ENCODE data around the gene SMARCC2.
"Not testable (repeated sequence)": the region's sequence is repeated elsewhere in the genome, so short reads cannot be mapped to it uniquely, and the experiment has no call there.

Gene SMARCC2

DNA sequence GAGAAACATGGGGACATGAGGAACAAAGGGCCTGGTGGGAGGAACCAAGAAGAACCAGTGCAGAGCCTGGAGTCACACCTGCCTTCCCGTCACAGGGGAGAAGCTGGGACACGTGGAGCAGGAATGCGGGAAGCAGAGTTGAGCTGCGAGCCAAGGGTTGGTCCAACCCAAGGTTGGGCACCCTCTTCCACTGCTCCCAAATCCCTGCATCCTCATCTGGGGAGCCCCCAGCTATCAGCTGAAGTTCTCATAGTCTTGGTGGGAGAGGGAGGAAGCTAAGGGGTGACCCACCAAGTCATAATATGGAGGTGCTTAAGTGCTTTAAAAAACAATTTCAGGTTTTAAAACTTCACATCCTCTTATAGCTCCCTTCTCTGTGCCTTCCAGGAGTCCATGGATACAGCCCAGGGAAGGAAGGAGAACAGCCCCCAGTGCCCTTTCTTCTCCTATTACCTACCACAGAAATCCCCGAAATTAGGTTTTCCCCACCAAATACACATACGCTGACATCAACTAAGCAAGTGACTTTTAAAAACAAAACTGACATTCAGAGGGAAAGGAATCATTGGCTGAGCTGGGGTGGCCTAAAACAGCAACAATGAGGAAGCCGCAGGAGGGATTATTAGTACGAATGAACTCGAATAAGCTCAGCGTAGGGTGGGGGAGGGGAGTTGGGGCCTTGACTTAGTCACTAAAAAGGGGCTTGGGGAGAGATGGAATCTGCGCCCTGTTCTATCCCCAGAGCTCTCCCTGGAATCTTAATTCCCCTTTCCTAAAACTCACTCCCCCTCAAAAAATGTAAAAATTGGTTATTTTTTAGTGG lies 26.6 kb downstream of the SMARCC2 start:
- DNase-seq: no peak

DNA sequence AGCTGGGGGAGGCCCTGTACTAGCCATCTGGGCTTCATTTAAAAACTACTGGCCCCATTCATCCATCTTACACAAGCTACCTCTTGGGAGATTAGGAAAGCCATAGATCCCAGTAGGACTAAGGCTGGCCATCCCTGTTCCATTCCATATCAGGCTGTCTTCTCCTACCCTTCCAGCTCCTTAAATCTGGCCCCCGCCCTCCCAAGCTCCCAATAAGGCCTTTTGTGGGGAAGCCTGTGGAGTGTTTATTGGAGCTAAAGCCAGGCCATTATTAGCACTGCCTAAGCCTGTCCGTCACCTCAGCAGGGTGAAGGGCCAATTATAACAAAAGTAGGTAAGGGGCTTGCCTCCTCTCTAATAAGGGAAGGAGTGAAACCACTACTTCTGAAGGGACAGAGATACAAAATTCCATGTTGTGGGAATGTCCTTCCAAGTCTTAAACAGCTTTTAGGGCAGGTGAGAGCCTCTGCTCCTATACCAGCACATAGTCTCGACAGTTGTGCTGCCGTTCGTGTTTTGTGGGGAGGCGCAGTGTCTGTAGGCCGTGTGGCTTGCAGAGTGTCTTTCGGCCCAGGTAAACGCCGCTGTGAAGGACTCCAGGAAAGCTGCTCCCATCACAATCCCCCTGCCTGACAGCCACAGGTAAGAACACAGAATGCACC lies 27.5 kb downstream of the SMARCC2 start:
- no peak for DNase-seq

DNA sequence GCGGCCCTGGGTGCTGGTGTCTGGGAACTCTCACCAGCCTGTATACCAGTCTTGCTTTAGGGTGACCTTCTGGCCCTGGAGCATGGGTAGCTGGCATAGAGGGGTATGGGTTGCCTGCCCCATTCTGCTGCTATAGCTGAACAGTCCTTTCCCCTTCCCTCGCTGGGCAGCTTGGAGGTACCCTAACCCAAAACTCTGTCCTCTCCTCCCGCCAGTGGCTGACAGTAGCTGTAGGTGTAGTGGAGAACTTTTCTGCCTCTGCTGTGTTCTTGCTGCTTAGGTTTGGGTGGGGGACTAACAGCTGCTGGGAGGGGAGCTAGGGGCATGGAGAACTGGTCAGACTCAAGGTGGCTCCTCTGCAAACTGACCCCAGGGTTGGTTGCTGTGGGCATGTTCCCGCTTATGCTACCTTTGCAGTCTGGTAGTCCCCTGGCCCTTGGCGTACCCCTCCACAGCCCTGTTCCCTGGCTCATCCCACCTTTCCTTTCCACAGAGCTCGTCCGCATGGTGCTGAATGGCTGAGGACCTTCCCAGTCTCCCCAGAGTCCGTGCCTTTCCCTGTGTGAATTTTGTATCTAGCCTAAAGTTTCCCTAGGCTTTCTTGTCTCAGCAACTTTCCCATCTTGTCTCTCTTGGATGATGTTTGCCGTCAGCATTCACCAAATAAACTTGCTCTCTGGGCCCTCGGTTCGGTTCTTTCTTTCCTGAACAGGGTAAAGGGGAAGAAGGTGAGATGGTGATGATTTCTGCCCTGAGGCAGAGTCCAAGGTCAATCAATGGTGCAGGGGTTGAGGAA lies 28.2 kb downstream of the SMARCC2 start:
- DNase-seq: no peak

DNA sequence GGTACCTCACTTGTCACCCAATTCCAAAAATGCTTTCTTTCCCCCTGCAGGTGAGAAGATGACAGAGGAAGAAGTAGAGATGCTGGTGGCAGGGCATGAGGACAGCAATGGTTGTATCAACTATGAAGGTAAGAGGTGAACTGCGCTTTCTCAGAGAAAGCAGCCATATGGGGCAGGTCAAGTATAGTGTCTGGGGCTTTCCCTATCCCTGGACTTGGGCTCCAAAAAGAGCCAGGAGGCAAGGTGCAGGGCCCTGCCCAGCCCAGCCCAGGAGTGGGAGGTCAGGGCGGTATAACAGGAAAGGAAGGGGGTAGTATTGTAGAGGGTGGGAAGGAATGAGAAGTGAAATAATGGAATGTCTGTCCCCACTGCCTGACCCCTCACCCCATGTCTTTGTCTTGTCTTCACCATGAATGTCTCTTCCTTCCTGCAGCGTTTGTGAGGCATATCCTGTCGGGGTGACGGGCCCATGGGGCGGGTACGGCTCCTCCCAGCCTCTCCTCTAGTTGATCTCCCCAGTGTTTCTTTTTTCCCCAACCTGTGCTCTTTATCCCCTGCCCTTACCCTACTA lies 29.0 kb downstream of the SMARCC2 start:
- DNase-seq: peak; percentile 51 to 54

DNA sequence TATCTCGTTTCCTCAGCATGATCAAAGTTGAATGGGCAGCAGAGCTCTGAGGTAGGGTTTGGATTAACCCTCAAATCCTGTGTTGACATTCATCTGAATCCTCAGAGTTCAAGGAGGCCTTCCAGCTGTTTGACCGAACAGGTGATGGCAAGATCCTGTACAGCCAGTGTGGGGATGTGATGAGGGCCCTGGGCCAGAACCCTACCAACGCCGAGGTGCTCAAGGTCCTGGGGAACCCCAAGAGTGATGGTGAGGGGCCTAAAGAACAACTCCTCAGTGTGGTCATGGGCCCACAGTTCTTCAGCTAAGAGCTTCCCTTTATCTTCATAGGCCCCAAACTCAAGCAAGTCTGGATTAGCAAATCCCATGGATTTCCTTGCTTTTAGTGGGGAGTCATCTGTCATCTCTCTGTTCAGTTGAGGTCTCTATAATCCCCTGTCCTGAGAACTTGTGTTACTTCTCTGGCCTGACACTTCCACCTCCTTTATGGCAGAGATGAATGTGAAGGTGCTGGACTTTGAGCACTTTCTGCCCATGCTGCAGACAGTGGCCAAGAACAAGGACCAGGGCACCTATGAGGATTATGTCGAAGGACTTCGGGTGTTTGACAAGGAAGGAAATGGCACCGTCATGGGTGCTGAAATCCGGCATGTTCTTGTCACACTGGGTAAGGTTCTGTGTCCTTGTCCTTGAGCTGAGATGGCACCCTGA lies 29.6 kb downstream of the SMARCC2 start:
- no peak for DNase-seq

DNA sequence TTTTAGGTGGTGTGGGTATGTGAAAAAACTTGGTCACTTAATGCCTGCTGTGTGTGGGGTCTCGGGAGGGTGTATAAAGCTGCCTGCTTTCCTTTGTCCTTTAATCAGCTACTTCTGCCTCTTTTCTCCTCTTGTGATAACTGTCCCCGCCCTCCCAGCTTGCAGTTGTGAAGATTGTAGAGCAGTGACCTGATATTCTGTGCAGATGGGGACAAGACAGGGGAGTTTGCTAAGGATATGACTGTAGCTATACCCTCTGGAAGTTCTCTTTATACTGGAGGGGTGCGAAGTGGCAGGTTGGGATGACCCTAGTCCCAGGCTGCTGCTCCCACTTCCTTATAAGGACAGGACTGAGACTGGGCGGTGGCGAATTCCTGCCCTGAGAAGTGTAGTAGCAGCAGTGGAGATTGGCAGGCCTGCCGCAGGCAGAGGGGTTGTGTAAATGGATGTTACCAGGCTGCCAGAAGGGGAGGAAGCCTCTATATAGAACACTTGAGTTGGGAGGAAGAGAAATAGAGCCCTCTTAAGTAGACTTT lies 30.3 kb downstream of the SMARCC2 start:
- no peak for DNase-seq

DNA sequence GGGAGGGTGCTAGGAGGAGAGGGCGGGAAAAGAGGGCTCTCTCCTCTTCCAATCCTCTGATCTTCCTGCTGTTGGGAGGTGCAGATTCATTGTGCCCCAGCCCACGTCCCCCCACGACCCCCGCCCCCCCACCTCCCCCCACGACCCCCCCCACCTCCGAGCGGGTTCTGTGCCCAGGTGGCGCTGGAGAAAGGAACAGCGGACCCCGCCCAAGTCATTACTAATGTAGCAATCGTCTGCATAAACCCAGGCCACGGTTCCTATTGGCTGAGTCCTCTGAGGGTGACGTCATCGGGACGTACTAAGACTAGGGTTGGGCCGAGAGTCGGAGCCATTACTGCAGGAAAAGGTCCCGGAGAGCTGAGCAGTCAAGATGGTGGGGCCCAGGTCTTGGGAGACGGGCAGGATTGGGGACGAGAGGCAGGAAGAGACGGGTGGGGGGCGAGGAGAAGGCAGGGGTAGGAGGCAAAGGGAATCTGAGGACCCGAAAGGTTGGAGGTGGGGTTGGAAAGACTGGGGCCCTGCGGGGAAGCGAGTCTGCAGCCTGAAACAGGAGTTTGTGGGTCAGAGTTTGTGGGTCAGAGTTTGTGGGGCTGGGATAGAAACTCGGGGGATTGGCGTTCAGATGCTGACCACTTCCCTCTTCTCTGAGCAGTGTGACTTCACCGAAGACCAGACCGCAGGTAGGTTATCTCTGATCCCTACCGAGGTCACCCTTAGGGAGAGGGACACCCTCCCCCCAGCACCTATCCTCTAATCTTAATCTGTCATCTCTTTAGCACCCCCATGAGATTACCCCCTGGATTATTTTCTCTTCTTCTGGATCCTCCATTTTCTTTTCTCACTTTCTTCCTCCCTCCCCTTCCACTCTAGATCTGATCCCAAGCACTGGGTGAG lies 31.0 kb downstream of the SMARCC2 start, which contains the start of gene MYL6:
Gene MYL6, plus strand, starts transcription at position 331 of the 897 bp plus-strand sequence. Its CDS starts 43 bp downstream, at position 374.
- peak; percentile 87 to 89 for DNase-seq

DNA sequence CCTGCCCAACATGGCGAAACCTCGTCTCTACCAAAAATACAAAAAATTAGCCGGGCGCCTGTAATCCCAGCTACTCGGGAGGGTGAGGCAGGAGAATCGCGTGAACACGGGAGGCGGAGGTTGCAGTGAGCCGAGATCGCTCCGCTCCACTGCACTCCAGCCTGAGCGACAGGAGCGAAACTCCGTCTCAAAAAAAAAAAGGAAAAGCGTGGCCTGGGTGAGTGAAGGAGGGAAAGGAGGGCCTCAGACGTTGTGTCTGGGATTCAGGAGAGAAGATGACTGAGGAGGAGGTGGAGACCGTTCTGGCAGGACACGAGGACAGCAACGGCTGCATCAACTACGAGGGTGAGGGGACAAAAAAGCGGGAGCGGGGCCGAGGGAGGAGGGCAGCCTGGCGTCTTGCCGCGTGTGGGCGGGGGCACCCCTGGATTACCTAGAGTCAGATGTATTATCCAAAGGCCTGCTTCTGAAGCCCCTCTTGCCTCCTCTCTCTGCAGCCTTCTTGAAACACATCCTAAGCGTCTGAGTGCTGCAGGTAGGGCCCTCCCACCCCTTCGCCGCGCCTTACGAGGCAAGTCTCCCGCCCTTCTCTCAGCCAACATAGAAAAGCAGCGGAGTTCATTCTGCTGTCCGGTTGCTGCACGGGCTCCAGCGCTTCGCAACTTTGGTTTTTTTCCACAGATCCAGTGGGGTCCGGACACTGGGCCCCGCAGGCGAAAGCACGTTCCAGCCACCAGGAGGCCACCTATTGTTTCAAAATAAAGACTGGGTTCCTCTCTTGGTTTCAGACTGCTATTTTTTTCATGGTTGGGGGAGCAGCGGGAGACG lies 31.9 kb downstream of the SMARCC2 start:
- peak; percentile 27 to 38 for DNase-seq

DNA sequence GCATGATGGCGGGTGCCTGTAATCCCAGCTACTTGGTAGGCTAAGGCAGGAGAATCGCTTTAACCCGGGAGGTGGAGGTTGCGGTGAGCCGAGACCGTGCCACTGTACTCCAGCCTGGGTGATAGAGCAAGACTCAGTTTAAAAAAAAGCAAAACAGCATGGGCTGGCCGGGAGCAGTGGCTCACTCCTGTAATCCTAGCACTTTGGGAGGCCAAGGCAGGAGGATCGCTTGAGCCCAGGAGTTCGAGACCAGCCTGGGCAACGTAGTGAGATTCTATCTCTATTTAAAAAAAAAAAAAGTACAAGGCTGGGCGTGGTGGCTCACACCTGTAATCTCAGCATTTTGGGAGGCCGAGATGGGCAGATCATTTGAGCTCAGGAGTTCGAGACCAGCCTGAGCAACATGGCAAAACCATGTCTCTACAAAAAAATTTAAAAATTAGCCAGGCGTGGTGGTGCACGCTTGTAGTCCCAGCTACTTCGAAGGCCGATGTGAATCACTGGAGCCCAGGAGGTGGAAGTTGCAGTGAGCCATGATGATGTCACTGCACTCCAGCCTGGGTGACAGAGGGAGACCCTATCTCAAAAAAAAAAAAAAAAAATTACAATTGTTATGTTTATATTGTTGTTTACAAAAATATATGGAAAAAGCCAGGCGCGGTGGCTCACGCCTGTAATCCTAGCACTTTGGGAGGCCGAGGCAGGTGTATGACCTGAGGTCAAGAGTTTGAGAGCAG lies 32.7 kb downstream of the SMARCC2 start:
- not testable (repeated sequence) for DNase-seq

DNA sequence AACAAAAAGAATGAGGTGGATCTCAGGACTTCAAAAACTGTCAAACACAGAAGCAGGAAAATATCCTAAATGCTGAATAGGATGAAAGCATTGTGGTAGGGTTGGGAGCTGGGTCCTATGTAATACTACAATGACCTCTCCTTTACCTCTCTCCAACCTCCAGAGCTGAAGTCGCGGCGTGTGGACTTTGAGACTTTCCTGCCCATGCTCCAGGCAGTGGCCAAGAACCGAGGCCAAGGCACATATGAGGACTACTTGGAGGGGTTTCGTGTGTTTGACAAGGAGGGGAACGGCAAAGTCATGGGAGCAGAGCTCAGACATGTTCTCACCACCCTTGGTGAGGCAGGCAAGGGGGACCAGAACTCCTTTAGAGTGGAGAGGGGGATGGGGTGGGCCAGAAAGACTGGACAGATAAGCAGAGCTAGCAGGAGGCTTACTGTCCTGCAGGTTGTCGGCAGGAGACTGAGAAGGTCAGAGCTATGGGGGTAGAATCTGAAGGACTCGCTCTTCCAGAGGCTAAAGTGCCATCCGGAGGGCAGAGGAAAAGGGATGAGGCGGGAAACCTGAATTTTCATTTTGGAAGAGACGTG lies 33.9 kb downstream of the SMARCC2 start:
- no peak for DNase-seq

DNA sequence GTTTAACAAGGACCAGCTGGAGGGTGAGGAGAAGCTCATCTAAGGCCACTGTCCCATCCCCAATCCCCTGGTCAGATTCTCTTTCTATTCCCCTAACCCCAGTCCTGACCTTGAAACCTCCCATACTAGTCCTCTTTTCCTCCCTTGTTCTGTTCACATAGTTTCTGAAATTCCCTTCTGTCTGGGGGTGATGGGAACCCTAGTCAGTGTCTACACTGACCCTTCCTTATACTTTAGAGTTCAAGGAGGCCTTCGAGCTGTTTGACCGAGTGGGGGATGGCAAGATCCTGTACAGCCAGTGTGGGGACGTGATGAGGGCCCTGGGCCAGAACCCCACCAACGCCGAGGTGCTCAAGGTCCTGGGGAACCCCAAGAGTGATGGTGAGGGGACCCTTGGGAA lies 34.5 kb downstream of the SMARCC2 start:
- DNase-seq: no peak

DNA sequence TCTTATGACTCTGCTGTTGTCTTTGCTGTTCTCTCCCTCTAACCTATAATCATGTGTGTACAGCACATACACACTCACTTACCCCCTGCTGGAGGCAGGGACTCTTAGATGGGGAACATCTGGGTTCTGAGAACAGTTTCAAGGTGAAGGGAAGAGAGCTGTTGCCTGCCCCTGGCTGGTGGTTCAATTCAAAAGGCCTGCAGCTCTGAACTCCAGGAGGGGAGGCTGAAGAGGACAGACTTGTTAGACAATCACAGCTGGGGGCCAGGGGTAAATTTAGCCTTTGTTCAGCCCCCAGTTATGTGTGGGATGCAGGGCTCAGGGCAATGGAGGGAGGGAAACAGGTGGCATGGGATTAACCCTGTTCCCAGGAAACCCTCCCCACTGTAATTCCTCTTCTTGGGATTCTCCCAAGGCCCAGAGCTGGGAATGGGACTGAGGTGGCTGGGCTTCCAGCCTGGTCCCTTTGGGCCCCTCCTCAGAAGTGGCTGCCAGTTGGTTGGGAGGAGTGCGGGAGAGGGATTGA lies 35.0 kb downstream of the SMARCC2 start:
- DNase-seq: no peak

DNA sequence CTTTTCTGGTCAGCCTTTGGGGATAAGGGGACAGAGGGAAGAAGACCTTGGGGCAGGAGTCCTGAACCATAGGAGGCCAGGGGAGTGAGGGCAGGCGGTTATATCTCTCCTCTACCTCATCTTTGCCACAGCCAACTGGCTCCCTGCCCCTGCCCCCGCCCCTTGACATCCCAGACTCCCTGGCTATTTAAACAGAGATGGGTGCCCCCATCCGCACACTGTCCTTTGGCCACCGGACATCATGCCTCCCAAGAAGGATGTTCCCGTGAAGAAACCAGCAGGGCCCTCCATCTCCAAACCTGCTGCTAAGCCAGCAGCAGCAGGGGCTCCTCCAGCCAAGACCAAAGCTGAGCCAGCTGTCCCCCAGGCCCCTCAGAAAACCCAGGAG lies 35.6 kb downstream of the SMARCC2 start:
- no peak for DNase-seq

DNA sequence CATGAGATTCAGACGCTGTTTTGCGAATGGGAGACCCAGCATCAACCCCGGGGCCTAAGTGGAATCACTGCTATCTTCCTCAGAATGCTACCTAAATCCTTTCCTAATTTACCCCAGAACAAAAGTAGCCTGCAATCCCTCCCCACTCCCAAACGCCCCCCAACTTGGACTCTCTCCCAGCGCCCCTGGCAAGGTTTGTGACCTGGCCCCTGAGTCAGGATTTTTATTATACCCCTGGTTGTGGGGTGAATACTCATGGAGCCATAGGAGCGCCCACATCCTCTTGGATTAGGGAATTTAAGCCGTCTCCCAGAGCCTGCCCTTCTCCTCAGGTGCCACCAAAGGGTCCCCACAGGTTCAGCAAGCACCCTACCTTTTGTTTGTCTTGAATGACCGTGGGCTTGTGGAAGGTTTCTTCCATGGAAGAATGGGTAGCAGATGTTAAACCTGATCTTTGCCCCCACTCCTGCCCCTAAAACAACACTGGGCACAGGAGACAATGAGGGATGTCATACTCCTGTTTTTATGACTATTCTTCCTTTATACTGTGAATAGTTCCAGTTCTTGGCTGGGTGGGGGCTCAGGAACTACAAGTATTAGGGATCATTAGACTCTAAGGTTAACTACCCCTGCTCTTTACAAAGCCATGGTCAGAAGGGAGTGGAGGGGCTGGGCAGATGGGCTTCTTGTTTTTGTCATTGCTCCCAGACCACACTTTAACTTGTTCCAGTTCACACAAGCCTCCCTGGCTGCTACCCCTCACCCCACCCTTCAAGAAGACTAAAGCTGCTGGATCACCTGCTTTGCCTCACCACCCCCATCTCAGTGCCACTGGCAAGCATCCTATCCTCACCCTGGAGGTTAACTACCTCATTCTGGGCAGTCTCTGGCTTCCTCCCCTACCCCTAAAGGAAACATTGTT lies 36.3 kb downstream of the SMARCC2 start:
- DNase-seq: no peak

DNA sequence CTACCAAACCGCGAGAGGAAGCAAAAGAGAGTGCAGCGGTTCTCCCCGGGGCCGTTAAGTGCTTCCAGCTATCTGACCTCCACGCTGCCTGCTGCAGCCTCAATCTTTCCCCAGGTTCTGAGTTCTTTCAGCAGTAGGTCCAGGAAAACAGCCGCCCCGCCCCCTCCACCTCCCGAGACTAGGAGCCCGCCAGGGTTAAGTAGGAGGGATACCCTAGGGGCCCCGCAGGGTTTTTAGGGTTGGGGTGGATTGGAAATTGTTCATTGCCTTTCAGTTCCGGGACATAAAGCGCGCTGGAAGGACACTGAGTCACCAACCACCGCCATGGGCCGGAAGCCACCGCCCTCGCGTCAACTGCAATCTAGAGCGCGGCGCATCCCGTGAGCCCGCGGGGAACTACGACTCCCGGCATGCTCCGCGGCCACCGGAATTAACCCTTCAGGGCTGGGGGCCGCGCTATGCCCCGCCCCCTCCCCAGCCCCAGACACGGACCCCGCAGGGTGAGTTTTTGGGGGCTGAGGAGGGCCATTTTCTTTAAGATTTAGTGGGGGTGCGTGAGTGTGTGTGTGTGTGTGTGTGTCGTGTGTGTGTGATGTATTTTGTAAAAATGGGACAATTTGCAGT lies 37.0 kb downstream of the SMARCC2 start, which contains the start of gene MYL6B:
Gene MYL6B, plus strand, starts transcription at position 456 of the 624 bp plus-strand sequence. CDS start 1,332 bp downstream, outside the sequence.
- peak; percentile 91 to 93 for DNase-seq

DNA sequence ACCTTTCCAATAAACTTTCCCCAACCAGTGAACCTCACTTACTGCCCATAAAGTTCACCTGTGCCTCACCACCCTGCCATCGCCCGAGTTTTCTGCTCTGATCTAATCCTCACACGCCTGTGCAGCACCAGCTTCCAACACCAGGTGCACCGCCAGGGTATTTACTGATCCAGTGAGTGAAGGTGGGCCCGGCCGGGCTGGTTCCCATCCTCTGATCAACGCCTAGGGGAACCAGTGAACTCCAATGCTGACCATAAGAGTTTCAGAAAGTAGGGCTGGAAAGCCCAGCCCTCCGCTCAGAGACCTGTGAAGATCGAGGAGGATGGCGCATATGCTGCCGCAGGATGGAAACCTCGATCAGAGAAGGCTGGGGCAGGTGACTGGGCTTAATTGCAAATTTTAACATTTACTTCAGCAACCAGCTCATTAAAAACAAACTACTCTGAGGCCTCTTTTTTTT lies 37.6 kb downstream of the SMARCC2 start:
- DNase-seq: peak; percentile 63 to 65

DNA sequence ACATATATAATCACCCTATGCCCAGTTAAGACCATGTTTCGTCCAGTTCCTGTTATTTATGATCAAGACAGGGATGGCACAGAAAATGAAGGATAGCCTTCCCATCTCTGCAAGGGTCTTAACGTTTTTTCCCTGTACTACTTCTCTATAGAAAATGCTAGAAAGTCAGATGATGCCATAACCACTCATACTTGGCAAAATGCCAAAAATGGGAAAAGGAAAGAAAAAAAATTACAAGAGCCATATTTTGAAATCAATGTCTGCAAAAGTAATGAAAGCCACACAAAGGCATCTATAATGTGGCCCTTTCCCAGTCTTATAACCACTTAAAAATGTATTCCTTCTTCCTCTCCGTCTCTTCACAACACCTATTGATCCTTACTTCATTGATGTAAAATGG lies 38.7 kb downstream of the SMARCC2 start:
- no peak for DNase-seq

All from activated CD4-positive, alpha-beta T cell treated with anti-CD3 and anti-CD28 coated beads, Interleukin-2, amount 50 U/mL, for 4 hours (primary cell).